Left lung (tissue), 10 donors: Measurements from ENCODE around the gene RASL12. TPM values are rescaled to one million over a fixed set of nuclear protein-coding genes. Genes with fewer than 3 reads are reported as not detected.
"Not testable (repeated sequence)": the region's sequence is repeated elsewhere in the genome, so short reads cannot be mapped to it uniquely, and the experiment has no call there.

Source experiments
- ATAC-seq: fragments of 200-7000 bp; cut with Tn5 transposase; one replicate; pipeline ENCODE4 v1.9.1; 2020; ENCODE audit warnings: moderate library complexity
- DNase-seq, 4 donors: peaks; one replicate each; pipeline ENCODE4 v3.0.0-alpha.2; 2013 to 2020
- H3K27ac ChIP-seq, 2 donors: fragments of 200-600 bp; sonication (generic) in 1 of 2; one replicate each; pipeline versions ENCODE4 v1.5.0 to v1.8.0; 2020 to 2021
- H3K27me3 ChIP-seq, 2 donors: fragments of 200-600 bp; sonication (generic) in 1 of 2; one replicate each; pipeline versions ENCODE4 v1.5.0 to v1.8.0; 2020 to 2021
- H3K36me3 ChIP-seq, 2 donors: fragments of 200-600 bp; sonication (generic) in 1 of 2; one replicate each; pipeline versions ENCODE4 v1.5.0 to v1.8.0; 2020 to 2021
- H3K4me1 ChIP-seq, 2 donors: fragments of 200-600 bp; one replicate each; pipeline ENCODE4 v1.8.0; 2021
- H3K4me3 ChIP-seq, 2 donors: fragments of 200-600 bp; sonication (generic) in 1 of 2; one replicate each; pipeline versions ENCODE4 v1.5.0 to v1.8.0; 2020 to 2021; ENCODE audit warnings: mild to moderate bottlenecking in 1 of 2
- H3K9me3 ChIP-seq, 2 donors: fragments of 200-600 bp; sonication (generic) in 1 of 2; one replicate each; pipeline versions ENCODE4 v1.5.0 to v1.8.0; 2020 to 2021
- CTCF ChIP-seq, 2 donors: fragments of 200-600 bp; sonication (generic) in 1 of 2; IDR thresholded peaks; one replicate each; pipeline versions ENCODE4 v1.5.0 to v1.8.0; 2021; ENCODE audit warnings: antibody characterized with exemption in 2 of 2
- intact Hi-C, 2 donors: fragments of 100-400 bp; cut with DNase I; formaldehyde crosslinking; loops; one replicate each; pipeline versions ENCODE4 v1.11.2 to v1.14.2; 2022
- polyA plus RNA-seq, 6 donors: library from polyadenylated mRNA; unstranded; fragments of 120-200 nt; gene quantifications; one replicate each; pipeline ENCODE4 v1.2.1, GENCODE V29; 2013; ENCODE audit not compliant: insufficient read length in 6 of 6
- total RNA-seq, 2 donors: library from RNA; stranded (reverse); fragmentation: NEBNext Ultra II Directional; extraction: Animal tissue kit (Norgen Biotek cat#: 25700); gene quantifications; one replicate each; pipeline ENCODE4 v1.2.1, GENCODE V29; 2021
- donor health status: DM: no; HTN: yes; CAD: no.
- donor health status: DM: no; HTN: no; CAD: no.

RASL12 gene
- total and polyA plus RNA-seq, 8 donors, result 23.8 to 127 (median 105) TPM

- Histone ChIP-seq H3K4me1 (no peaks in the 10 kb centered on the region), H3K36me3 (peaks cover 3 to 47% of the 10 kb centered on the region in 2 donors), H3K27me3 (no peaks in the 10 kb centered on the region), H3K9me3 (no peaks in the 10 kb centered on the region), H3K4me3 (no peak overlapping the region), H3K27ac (no peak overlapping the region)
- DNase-seq (no peak), ATAC-seq (no peak)
- intact Hi-C loops, result loop anchor here in 1 of 2 donors (10.0 kb wide), 1 partner anchor 62 kb away; no protein-coding TSS in a partner anchor
- no peak for TF ChIP-seq CTCF (IDR thresholded peaks at IDR 0.05)
Measured at GRCh38 chr15:65096481-65097385, 28.9 kb upstream of the RASL12 start.

- H3K27me3 ChIP-seq, result no peaks in the 10 kb centered on the region
- H3K9me3 ChIP-seq, result no peaks in the 10 kb centered on the region
- DNase-seq (no peak), ATAC-seq (no peak)
- H3K36me3 ChIP-seq, result peaks cover 3 to 41% of the 10 kb centered on the region in 2 donors
- no peak overlapping the region for H3K27ac ChIP-seq
- TF ChIP-seq CTCF (IDR thresholded peaks at IDR 0.05), result no peak
- intact Hi-C loops, result loop anchor here in 1 of 2 donors (10.0 kb wide), 1 partner anchor 61 kb away; no protein-coding TSS in a partner anchor
- no peak overlapping the region for H3K4me3 ChIP-seq
- no peaks in the 10 kb centered on the region for H3K4me1 ChIP-seq
Measured at GRCh38 chr15:65095747-65096104, 27.9 kb upstream of the RASL12 start.

- no peak overlapping the region for H3K27ac ChIP-seq
- no peaks in the 10 kb centered on the region for H3K27me3 ChIP-seq
- DNase-seq (no peak), ATAC-seq (peak; percentile 17)
- no peak overlapping the region for H3K4me3 ChIP-seq
- intact Hi-C loops, result loop anchor here in 1 of 2 donors (10.0 kb wide), 1 partner anchor 60 kb away; no protein-coding TSS in a partner anchor
- no peaks in the 10 kb centered on the region for H3K4me1 ChIP-seq
- TF ChIP-seq CTCF (IDR thresholded peaks at IDR 0.05), result no peak
- H3K9me3 ChIP-seq, result no peaks in the 10 kb centered on the region
- peaks cover 3 to 35% of the 10 kb centered on the region in 2 donors for H3K36me3 ChIP-seq
Measured at GRCh38 chr15:65095011-65095746, 27.4 kb upstream of the RASL12 start.

GRCh38 chr15:65094294-65094995 is 26.7 kb upstream of the RASL12 start:
- ATAC-seq (peak; percentile 67), DNase-seq (no peak)
- Histone ChIP-seq H3K27ac (no peak overlapping the region), H3K4me3 (no peak overlapping the region), H3K4me1 (no peaks in the 10 kb centered on the region), H3K27me3 (no peaks in the 10 kb centered on the region), H3K36me3 (peaks cover 3 to 28% of the 10 kb centered on the region in 2 donors), H3K9me3 (no peaks in the 10 kb centered on the region)
- no peak for TF ChIP-seq CTCF (IDR thresholded peaks at IDR 0.05)
- intact Hi-C loops, result loop anchor here in 1 of 2 donors (10.0 kb wide), 1 partner anchor 60 kb away; no protein-coding TSS in a partner anchor

- H3K27me3 ChIP-seq, H3K4me1 ChIP-seq, H3K4me3 ChIP-seq, H3K9me3 ChIP-seq, DNase-seq, ATAC-seq, H3K27ac ChIP-seq: not testable (repeated sequence)
- peaks cover 0 to 21% of the 10 kb centered on the region in 2 donors for H3K36me3 ChIP-seq
- intact Hi-C loops, result loop anchor here in 1 of 2 donors (10.0 kb wide), 1 partner anchor 59 kb away; no protein-coding TSS in a partner anchor
Measured at GRCh38 chr15:65093793-65094170, 26.0 kb upstream of the RASL12 start.
